GM12875 (cell line): ENCODE data around the gene DUSP9.
A peak's percentile ranks its signal among the peaks of the same experiment; 100 is the strongest.

Experiments used
- H3K4me3 ChIP-seq: one replicate; pipeline ENCODE4 v1.5.1; 2011; ENCODE audit warnings: low read depth, low read length, control low read depth
- TF ChIP-seq, protein P1 (sequence below): IDR thresholded peaks from 2 replicates; pipeline ENCODE4 v1.5.1; 2011; ENCODE audit warnings: low read depth, mild to moderate bottlenecking, control low read depth, inconsistent platforms, low read length, moderate library complexity, borderline replicate concordance; ENCODE audit not compliant: insufficient read depth

Gene DUSP9

GRCh38 chrX:153634236-153634635, 12.8 kb upstream of the DUSP9 start:
- no peak overlapping the region for H3K4me3 ChIP-seq
- TF ChIP-seq, protein P1, sequence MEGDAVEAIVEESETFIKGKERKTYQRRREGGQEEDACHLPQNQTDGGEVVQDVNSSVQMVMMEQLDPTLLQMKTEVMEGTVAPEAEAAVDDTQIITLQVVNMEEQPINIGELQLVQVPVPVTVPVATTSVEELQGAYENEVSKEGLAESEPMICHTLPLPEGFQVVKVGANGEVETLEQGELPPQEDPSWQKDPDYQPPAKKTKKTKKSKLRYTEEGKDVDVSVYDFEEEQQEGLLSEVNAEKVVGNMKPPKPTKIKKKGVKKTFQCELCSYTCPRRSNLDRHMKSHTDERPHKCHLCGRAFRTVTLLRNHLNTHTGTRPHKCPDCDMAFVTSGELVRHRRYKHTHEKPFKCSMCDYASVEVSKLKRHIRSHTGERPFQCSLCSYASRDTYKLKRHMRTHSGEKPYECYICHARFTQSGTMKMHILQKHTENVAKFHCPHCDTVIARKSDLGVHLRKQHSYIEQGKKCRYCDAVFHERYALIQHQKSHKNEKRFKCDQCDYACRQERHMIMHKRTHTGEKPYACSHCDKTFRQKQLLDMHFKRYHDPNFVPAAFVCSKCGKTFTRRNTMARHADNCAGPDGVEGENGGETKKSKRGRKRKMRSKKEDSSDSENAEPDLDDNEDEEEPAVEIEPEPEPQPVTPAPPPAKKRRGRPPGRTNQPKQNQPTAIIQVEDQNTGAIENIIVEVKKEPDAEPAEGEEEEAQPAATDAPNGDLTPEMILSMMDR = no peak

DNA sequence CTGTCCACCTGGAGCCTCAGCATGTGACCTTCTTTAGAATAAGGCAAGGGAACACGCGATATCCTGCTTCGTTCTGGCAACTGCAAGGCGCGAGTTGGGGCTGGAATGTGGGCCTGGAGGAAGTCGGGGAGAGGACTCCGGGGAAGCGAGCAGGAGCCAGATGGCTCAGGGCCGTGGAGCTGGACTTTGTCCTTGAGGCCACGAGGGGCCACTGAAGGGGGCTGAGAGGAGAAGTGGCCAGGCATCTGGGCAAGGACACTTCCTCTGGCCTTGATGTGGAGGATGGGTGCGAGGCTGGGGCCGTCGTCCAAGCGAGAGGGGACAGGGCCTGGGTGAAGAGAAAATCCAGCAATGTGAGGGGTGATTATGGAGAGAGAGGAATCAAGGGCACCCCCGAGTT, 12.2 kb upstream of the DUSP9 start:
- no peak overlapping the region for H3K4me3 ChIP-seq
- TF ChIP-seq, protein P1 = no peak

DNA sequence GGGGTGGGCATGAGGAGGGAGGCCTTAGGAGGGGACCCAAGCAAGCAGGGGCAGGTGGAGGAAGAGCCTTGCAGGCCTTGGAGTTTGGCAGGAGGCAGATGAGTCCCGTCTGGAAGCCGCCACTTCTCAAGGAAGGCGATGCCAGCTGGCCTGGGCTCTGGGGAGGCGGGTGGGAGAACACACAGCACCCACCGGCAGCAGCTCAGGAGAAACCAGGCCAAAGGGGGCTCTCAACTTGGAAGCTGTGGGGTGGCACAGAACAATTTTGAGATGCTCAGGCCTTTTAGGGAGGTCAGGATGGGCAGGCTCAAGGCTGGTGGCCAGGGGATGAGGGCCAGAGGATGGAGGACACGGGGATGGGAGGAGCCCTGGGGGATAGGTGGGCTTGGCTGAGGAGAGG, 11.6 kb upstream of the DUSP9 start:
- TF ChIP-seq, protein P1 = no peak
- H3K4me3 ChIP-seq = no peak overlapping the region

DNA sequence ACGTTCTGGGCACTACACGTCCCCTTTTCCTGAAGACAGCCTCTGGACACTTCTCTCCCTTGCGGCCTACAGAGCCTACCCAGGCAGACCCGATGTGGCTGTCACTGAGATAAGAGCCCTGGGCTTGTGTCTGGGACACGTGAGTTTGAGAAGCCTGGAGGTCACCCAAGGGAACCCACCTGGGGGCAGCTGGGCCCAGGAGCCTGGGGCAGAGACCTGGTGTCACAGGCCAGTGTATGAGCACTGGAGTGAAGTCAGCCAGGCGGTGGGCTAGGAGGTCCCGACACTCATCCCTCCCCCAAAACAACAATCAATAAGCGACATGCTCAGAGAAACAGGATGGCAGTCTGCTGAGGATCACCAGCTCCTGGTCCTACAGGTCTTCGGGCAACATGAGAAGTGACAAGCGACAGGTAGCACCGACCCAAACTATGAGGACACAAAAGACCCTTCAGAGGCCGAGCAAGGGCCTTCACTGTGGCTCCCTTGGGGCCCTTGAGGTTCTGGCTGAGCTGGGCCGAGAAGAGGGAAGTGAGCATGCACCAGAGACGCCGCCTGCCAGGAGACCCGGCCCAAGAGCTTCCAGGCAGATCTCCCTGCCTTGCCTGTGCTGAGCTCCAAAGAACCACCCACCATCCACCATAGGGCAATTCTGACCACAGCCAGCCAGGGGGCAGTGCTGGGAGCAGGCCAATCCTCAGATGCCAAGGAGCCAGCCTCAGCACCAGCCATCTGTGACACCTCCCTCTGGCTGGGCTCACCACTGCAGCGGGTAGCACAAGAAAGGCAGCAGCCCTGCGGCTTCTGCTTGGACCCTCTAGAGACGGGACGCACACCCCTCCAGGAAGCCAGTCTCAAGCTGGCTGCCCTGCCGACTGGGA, 11.0 kb upstream of the DUSP9 start:
- TF ChIP-seq, protein P1 = peak; percentile 50; the same call in 1 of the 2 replicates
- H3K4me3 ChIP-seq = no peak overlapping the region

DNA sequence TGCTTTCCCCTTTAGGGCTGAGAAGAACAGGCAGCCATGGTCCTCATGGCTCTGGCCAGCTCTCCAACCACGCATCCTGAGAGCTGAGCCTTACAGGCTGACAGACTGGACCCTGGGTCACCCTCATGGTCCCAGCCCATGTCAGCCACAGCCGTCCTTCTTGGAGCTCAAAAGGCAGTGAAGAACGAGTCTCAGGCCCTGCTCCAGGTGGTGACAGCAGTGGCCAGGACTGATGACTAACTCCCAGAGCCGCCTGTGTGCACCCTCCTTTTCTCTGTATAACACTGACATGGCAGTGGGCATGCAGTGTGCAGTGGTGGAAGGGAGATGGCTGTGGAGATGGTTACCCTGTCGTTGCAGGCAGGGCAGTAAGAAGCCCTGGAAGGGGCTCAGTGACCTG, 10.3 kb upstream of the DUSP9 start:
- no peak overlapping the region for H3K4me3 ChIP-seq
- TF ChIP-seq, protein P1 = no peak

DNA sequence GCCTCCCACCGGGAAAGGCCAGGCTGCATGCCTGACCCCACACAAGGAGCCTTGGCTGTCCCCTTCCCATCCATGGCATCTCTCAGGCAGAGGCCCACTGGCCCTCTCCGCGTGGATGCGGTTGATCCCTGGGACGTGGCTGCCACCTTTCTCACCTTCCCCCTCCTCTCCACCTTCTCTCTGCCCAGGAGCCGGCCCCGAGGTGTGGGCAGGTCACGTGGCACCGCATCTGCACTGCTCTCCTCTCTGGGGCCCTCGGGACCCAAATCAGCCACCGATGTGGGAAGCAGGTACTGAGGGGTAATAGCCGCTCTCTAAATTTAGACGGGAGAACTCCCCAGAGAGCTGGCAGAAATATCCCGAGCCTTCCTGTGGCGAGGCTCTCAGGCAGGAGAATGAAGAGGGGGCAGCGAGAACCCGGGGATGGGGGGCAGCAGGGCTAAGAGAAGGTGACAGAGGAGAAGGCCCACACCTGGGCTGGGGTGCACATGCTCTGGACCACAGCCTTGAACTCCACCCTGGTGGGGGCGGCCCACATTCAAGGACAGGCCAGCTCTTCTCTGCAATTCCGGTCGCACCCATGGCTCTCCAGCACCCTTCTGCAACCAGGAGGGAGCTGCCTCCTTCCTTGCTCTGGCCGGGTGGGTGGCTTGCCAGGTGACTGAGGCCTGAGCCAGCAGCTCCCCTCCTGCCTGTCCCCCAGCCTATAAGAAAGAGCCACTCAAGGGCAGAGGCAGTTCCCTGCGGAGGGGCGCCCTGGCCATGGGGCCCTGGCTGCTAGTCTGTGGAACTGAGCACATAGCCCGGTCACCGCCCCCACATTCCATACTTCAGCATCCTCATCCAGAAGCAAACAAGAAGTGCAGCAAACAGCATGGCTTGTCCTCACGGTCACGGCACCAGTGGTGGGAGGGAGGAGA, 9.6 kb upstream of the DUSP9 start:
- no peak overlapping the region for H3K4me3 ChIP-seq
- TF ChIP-seq, protein P1 = no peak
